ENCODE data around the gene CIITA. TPM values are rescaled to one million over a fixed set of nuclear protein-coding genes. Genes with fewer than 3 reads are reported as not detected.

The CIITA gene
- total RNA-seq, 4 donors from 2014 or later: 1.2 to 26.9 (median 13.9) TPM

- H3K27ac ChIP-seq: no peak overlapping the region
- intact Hi-C loops (cut with DNase I; ENCODE audit: low total_unique reads): no loop called here
- no peak overlapping the region for H3K4me3 ChIP-seq
- 87% methylated on average over 5 of the region's 5 CpGs; no CpG with 5 or more reads in 1 of the 2 donors for WGBS, 2 donors (ENCODE audit: low coverage in 1 of 2)
- no peaks in the 10 kb centered on the region for H3K27me3 ChIP-seq
- H3K4me1 ChIP-seq: peaks cover 0 to 8% (median 4%) of the 10 kb centered on the region in 4 donors
- TF ChIP-seq POLR2A (IDR thresholded peaks at IDR 0.05) (no peak), POLR2AphosphoS5 (IDR thresholded peaks at IDR 0.05) (no peak), EP300 (IDR thresholded peaks at IDR 0.05; ENCODE audit: low read depth) (no peak)
- TF ChIP-seq, protein P1, sequence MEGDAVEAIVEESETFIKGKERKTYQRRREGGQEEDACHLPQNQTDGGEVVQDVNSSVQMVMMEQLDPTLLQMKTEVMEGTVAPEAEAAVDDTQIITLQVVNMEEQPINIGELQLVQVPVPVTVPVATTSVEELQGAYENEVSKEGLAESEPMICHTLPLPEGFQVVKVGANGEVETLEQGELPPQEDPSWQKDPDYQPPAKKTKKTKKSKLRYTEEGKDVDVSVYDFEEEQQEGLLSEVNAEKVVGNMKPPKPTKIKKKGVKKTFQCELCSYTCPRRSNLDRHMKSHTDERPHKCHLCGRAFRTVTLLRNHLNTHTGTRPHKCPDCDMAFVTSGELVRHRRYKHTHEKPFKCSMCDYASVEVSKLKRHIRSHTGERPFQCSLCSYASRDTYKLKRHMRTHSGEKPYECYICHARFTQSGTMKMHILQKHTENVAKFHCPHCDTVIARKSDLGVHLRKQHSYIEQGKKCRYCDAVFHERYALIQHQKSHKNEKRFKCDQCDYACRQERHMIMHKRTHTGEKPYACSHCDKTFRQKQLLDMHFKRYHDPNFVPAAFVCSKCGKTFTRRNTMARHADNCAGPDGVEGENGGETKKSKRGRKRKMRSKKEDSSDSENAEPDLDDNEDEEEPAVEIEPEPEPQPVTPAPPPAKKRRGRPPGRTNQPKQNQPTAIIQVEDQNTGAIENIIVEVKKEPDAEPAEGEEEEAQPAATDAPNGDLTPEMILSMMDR (IDR thresholded peaks at IDR 0.05): no peak
- H3K9me3 ChIP-seq: no peaks in the 10 kb centered on the region
- peaks cover 0 to 2% (median 0%) of the 10 kb centered on the region in 4 donors for H3K36me3 ChIP-seq
- in situ Hi-C loops (cut with MboI; ENCODE audit: low pct_ligation_motif_present in 1 of 4, low pct_unique_long_range_greater_than_20kb in 1 of 4, low sequenced_read_pairs in 3 of 4): loop anchor here (5.0 to 25.0 kb wide), 5 partner anchors 287 to 569 kb away; partner anchors contain the start of gene SOCS1 (in 4 of the 4)
- no peak for DNase-seq
Measured at GRCh38 chr16:10967986-10968385, 91.0 kb downstream of the CIITA start.

- Histone ChIP-seq H3K36me3 (peaks cover 0 to 7% (median 0%) of the 10 kb centered on the region in 4 donors), H3K4me3 (no peak overlapping the region), H3K27me3 (no peaks in the 10 kb centered on the region), H3K27ac (no peak overlapping the region), H3K9me3 (no peaks in the 10 kb centered on the region), H3K4me1 (peaks cover 0 to 8% (median 4%) of the 10 kb centered on the region in 4 donors)
- no peak for TF ChIP-seq EP300 (IDR thresholded peaks at IDR 0.05; ENCODE audit: low read depth)
- TF ChIP-seq POLR2AphosphoS5 (IDR thresholded peaks at IDR 0.05): no peak
- TF ChIP-seq POLR2A (IDR thresholded peaks at IDR 0.05): no peak
- TF ChIP-seq, protein P1 (IDR thresholded peaks at IDR 0.05): no peak
- 93% methylated on average over 3 of the region's 3 CpGs; no CpG with 5 or more reads in 1 of the 2 donors for WGBS, 2 donors (ENCODE audit: low coverage in 1 of 2)
- no peak for DNase-seq
- intact Hi-C loops (cut with DNase I; ENCODE audit: low total_unique reads): no loop called here
- in situ Hi-C loops (cut with MboI; ENCODE audit: low pct_ligation_motif_present in 1 of 4, low pct_unique_long_range_greater_than_20kb in 1 of 4, low sequenced_read_pairs in 3 of 4): loop anchor here (5.0 to 25.0 kb wide), 5 partner anchors 286 to 569 kb away; partner anchors contain the start of gene SOCS1 (in 4 of the 4)
Measured at GRCh38 chr16:10968498-10968897, 91.5 kb downstream of the CIITA start.

- no peak for DNase-seq
- intact Hi-C loops (cut with DNase I; ENCODE audit: low total_unique reads): loop anchor here (10.0 kb wide), 1 partner anchor 385 kb away; no protein-coding TSS in a partner anchor
- Histone ChIP-seq H3K27ac (no peak overlapping the region), H3K4me3 (no peak overlapping the region), H3K36me3 (peaks cover 0 to 8% (median under 1%) of the 10 kb centered on the region in 4 donors), H3K9me3 (no peaks in the 10 kb centered on the region), H3K4me1 (peaks cover 0 to 4% (median 0%) of the 10 kb centered on the region in 4 donors), H3K27me3 (no peaks in the 10 kb centered on the region)
- TF ChIP-seq, protein P1 (IDR thresholded peaks at IDR 0.05): no peak
- TF ChIP-seq EP300 (IDR thresholded peaks at IDR 0.05; ENCODE audit: low read depth) (no peak), POLR2A (IDR thresholded peaks at IDR 0.05) (no peak), POLR2AphosphoS5 (IDR thresholded peaks at IDR 0.05) (no peak)
- 33 to 60% methylated on average over 1 of the region's 1 CpG for WGBS, 2 donors (ENCODE audit: low coverage in 1 of 2)
- in situ Hi-C loops (cut with MboI; ENCODE audit: low pct_ligation_motif_present in 1 of 4, low pct_unique_long_range_greater_than_20kb in 1 of 4, low sequenced_read_pairs in 3 of 4): loop anchor here (5.0 to 25.0 kb wide), 5 partner anchors 285 to 568 kb away; partner anchors contain the start of gene SOCS1 (in 4 of the 4)
Measured at GRCh38 chr16:10969615-10970014, 92.6 kb downstream of the CIITA start.

GRCh38 chr16:10970065-10970464 lies 93.1 kb downstream of the CIITA start:
- WGBS, 2 donors (ENCODE audit: low coverage in 1 of 2): 89 to 100% methylated on average over 1 to 2 of the region's 2 CpGs
- peaks cover 0 to 4% (median 0%) of the 10 kb centered on the region in 4 donors for H3K4me1 ChIP-seq
- H3K9me3 ChIP-seq: no peaks in the 10 kb centered on the region
- DNase-seq: no peak
- no peaks in the 10 kb centered on the region for H3K27me3 ChIP-seq
- no peak overlapping the region for H3K27ac ChIP-seq
- in situ Hi-C loops (cut with MboI; ENCODE audit: low pct_ligation_motif_present in 1 of 4, low pct_unique_long_range_greater_than_20kb in 1 of 4, low sequenced_read_pairs in 3 of 4) (loop anchor here in 2 of 4 donors (25.0 kb wide), 2 partner anchors 392 to 567 kb away; a partner anchor contains a TSS), intact Hi-C loops (cut with DNase I; ENCODE audit: low total_unique reads) (loop anchor here (10.0 kb wide), 1 partner anchor 385 kb away; no protein-coding TSS in a partner anchor)
- H3K4me3 ChIP-seq: no peak overlapping the region
- TF ChIP-seq, protein P1 (IDR thresholded peaks at IDR 0.05): no peak
- TF ChIP-seq EP300 (IDR thresholded peaks at IDR 0.05; ENCODE audit: low read depth): no peak
- TF ChIP-seq POLR2A (IDR thresholded peaks at IDR 0.05): no peak
- TF ChIP-seq POLR2AphosphoS5 (IDR thresholded peaks at IDR 0.05): no peak
- H3K36me3 ChIP-seq: peaks cover 0 to 8% (median 2%) of the 10 kb centered on the region in 4 donors

Measured in transverse colon (tissue), 4 donors.